H1 (cell line): ENCODE data around the gene ARL5C. TPM values are rescaled to one million over a fixed set of nuclear protein-coding genes. Genes with fewer than 3 reads are reported as not detected.

Experiments used
- CTCF ChIA-PET: fragments of 300-600 bp; sonication (Branson Sonifier 250); formaldehyde crosslinking; loops from one replicate; lab custom pipeline; 2021; ENCODE audit not compliant: partially characterized antibody; lab: Charles Lee
- POLR2A ChIA-PET: fragments of 300-600 bp; sonication (Branson Sonifier 250); formaldehyde crosslinking; loops from one replicate; lab custom pipeline; 2021; ENCODE audit warnings: inconsistent platforms; ENCODE audit not compliant: partially characterized antibody; lab: Charles Lee
- DNase-seq, 2 experiments: peaks; one replicate each; pipeline versions ENCODE4 v3.0.0 to v3.0.0-alpha.2; 2010 to 2022; ENCODE audit warnings: low spot score in 2 of 2, low read depth in 1 of 2, mixed read lengths in 1 of 2
- FAIRE-seq: peaks from 2 replicates; lab custom pipeline; 2011; peaks lifted over from hg19 to GRCh38; lab: Jason Lieb, UNC
- H2AFZ ChIP-seq: 2 replicates; pipeline ENCODE4 v1.8.1; 2012; ENCODE audit warnings: low read length, inconsistent platforms
- H2AK5ac ChIP-seq: 2 replicates; pipeline ENCODE4 v1.6.1; 2013; ENCODE audit warnings: low read depth, low read length
- H2BK120ac ChIP-seq: replicated peaks from 2 replicates; pipeline ENCODE3; 2013; ENCODE audit warnings: low read depth, low read length, inconsistent platforms
- H2BK12ac ChIP-seq: 2 replicates; pipeline ENCODE4 v1.6.1; 2013; ENCODE audit warnings: low read depth, low read length
- H2BK15ac ChIP-seq: 2 replicates; pipeline ENCODE4 v1.6.1; 2013; ENCODE audit warnings: low read length
- H2BK20ac ChIP-seq: 2 replicates; pipeline ENCODE4 v1.6.1; 2013; ENCODE audit warnings: low read length
- H2BK5ac ChIP-seq: 2 replicates; pipeline ENCODE4 v1.6.1; 2013; ENCODE audit warnings: low read depth, low read length
- H3K14ac ChIP-seq: 2 replicates; pipeline ENCODE4 v1.6.1; 2013; ENCODE audit warnings: inconsistent platforms; ENCODE audit not compliant: insufficient read length
- H3K18ac ChIP-seq: 2 replicates; pipeline ENCODE4 v1.6.1; 2013; ENCODE audit warnings: low read length; ENCODE audit errors: extremely low read depth
- H3K23ac ChIP-seq: 2 replicates; pipeline ENCODE4 v1.6.1; 2013; ENCODE audit warnings: inconsistent platforms; ENCODE audit not compliant: insufficient read length
- H3K23me2 ChIP-seq: 2 replicates; pipeline ENCODE4 v1.6.1; 2013; ENCODE audit warnings: low read depth, low read length
- H3K27ac ChIP-seq: 2 replicates; pipeline ENCODE4 v1.6.1; 2011; ENCODE audit warnings: low read depth, low read length, inconsistent platforms
- H3K27me3 ChIP-seq, 4 experiments: replicated peaks in 1 of 4; 1 replicate in 1 of 4; 2 replicates in 3 of 4; pipeline versions ENCODE4 v1.6.1 to v1.8.1; 2011 to 2013; ENCODE audit warnings: low read length in 3 of 4, mild to moderate bottlenecking in 3 of 4, inconsistent platforms in 2 of 4, mixed read lengths in 2 of 4, moderate library complexity in 1 of 4; ENCODE audit not compliant: control insufficient read depth in 3 of 4, insufficient read depth in 3 of 4; ENCODE audit errors: extremely low read depth in 1 of 4
- H3K36me3 ChIP-seq, 4 experiments: 2 replicates each; pipeline versions ENCODE4 v1.6.1 to v1.8.1; 2011 to 2013; ENCODE audit warnings: mild to moderate bottlenecking in 4 of 4, low read length in 3 of 4, moderate library complexity in 2 of 4, control low read depth in 1 of 4, inconsistent platforms in 1 of 4; ENCODE audit not compliant: insufficient read depth in 4 of 4, control insufficient read depth in 2 of 4
- H3K4ac ChIP-seq: replicated peaks from 2 replicates; pipeline ENCODE3; 2013; ENCODE audit warnings: low read length, low read depth, mixed read lengths, inconsistent platforms; ENCODE audit not compliant: insufficient read length
- H3K4me1 ChIP-seq, 4 experiments: replicated peaks in 1 of 4; 1 replicate in 1 of 4; 2 replicates in 3 of 4; pipeline versions ENCODE4 v1.6.1 to v1.8.1; 2011 to 2013; ENCODE audit warnings: low read length in 3 of 4, inconsistent platforms in 2 of 4, mixed read lengths in 1 of 4; ENCODE audit not compliant: insufficient read depth in 4 of 4, control insufficient read depth in 3 of 4
- H3K4me2 ChIP-seq, 2 experiments: 2 replicates each; pipeline versions ENCODE4 v1.6.1 to v1.8.1; 2011 to 2013; ENCODE audit warnings: low read depth in 2 of 2, low read length in 2 of 2, control low read depth in 1 of 2, inconsistent platforms in 1 of 2, mild to moderate bottlenecking in 1 of 2; ENCODE audit not compliant: insufficient read depth in 1 of 2
- H3K4me3 ChIP-seq, 4 experiments: fragments of 200-600, 300-600 bp in 1 of 4; sonication (generic), shearing (Covaris generic), sonication (Bioruptor Twin) in 1 of 4; 2 replicates each; pipeline versions ENCODE4 v1.5.1 to v1.8.1; 2011 to 2016; ENCODE audit warnings: low read length in 4 of 4, low read depth in 3 of 4, control low read depth in 2 of 4, inconsistent platforms in 2 of 4, mild to moderate bottlenecking in 2 of 4, mixed read lengths in 1 of 4, moderate library complexity in 1 of 4; ENCODE audit not compliant: insufficient read depth in 2 of 4; ENCODE audit errors: extremely low read depth in 1 of 4
- H3K56ac ChIP-seq: replicated peaks from 2 replicates; pipeline ENCODE3; 2013; ENCODE audit warnings: low read depth, mild to moderate bottlenecking, mixed read lengths, low read length, inconsistent platforms; ENCODE audit not compliant: insufficient read length
- H3K79me1 ChIP-seq: 2 replicates; pipeline ENCODE4 v1.6.1; 2013; ENCODE audit warnings: low read depth, low read length, control low read depth
- H3K79me2 ChIP-seq, 2 experiments: 2 replicates each; pipeline versions ENCODE4 v1.6.1 to v1.8.1; 2012 to 2013; ENCODE audit warnings: low read length in 2 of 2, mild to moderate bottlenecking in 2 of 2, inconsistent platforms in 1 of 2; ENCODE audit not compliant: insufficient read depth in 2 of 2, control insufficient read depth in 1 of 2
- H3K9ac ChIP-seq, 4 experiments: replicated peaks in 1 of 4; 1 replicate in 1 of 4; 2 replicates in 3 of 4; pipeline versions ENCODE4 v1.6.1 to v1.8.1; 2011 to 2013; ENCODE audit warnings: low read depth in 3 of 4, low read length in 3 of 4, control low read depth in 2 of 4, mild to moderate bottlenecking in 2 of 4, moderate library complexity in 2 of 4, inconsistent platforms in 1 of 4; ENCODE audit errors: extremely low read depth in 1 of 4
- H3K9me3 ChIP-seq, 2 experiments: 2 replicates each; pipeline versions ENCODE4 v1.6.1 to v1.8.1; 2012 to 2013; ENCODE audit warnings: mild to moderate bottlenecking in 2 of 2, moderate library complexity in 2 of 2, control low read depth in 1 of 2, inconsistent platforms in 1 of 2, low read depth in 1 of 2, low read length in 1 of 2, mixed read lengths in 1 of 2; ENCODE audit not compliant: insufficient read depth in 2 of 2
- H4K20me1 ChIP-seq, 2 experiments: replicated peaks in 1 of 2; 2 replicates each; pipeline versions ENCODE3 to v1.8.1; 2011 to 2013; ENCODE audit warnings: inconsistent platforms in 2 of 2, low read length in 2 of 2, mild to moderate bottlenecking in 1 of 2; ENCODE audit not compliant: insufficient read depth in 2 of 2, control insufficient read depth in 1 of 2
- H4K5ac ChIP-seq: 2 replicates; pipeline ENCODE4 v1.6.1; 2013; ENCODE audit warnings: low read length, low read depth, mixed read lengths, inconsistent platforms; ENCODE audit not compliant: insufficient read length
- H4K8ac ChIP-seq: 2 replicates; pipeline ENCODE4 v1.8.0; 2013; ENCODE audit warnings: mild to moderate bottlenecking, moderate library complexity, low read length, inconsistent platforms; ENCODE audit not compliant: insufficient read depth; ENCODE audit errors: extremely low read depth
- H4K91ac ChIP-seq: replicated peaks from 2 replicates; pipeline ENCODE3; 2013; ENCODE audit warnings: low read length, mixed read lengths, inconsistent platforms; ENCODE audit not compliant: insufficient read length
- ASH2L ChIP-seq: fragments of 200-600, 300-600 bp; sonication (generic); IDR thresholded peaks from one replicate; pipeline ENCODE4 v1.7.1; 2017; ENCODE audit warnings: low read length
- ATF2 ChIP-seq: IDR thresholded peaks from 2 replicates; pipeline ENCODE4 v1.6.1; 2012; ENCODE audit warnings: low read length, inconsistent platforms
- BRCA1 ChIP-seq: IDR thresholded peaks from 2 replicates; pipeline ENCODE4 v1.6.1; 2012; ENCODE audit warnings: low read depth, low read length, improper control_type of control experiment
- GTF2F1 ChIP-seq: IDR thresholded peaks from 2 replicates; pipeline ENCODE4 v1.6.1; 2012; ENCODE audit warnings: low read depth, low read length, improper control_type of control experiment, borderline replicate concordance
- HDAC2 ChIP-seq, 2 experiments: fragments of 300-600 bp in 1 of 2; sonication (generic) in 1 of 2; IDR thresholded peaks; 2 replicates each; pipeline ENCODE4 v1.6.1; 2011 to 2012; ENCODE audit warnings: low read depth in 2 of 2, low read length in 2 of 2, mild to moderate bottlenecking in 2 of 2, moderate library complexity in 2 of 2, borderline replicate concordance in 1 of 2, inconsistent platforms in 1 of 2
- JUND ChIP-seq: IDR thresholded peaks from 2 replicates; pipeline ENCODE4 v1.6.1; 2011; ENCODE audit warnings: mild to moderate bottlenecking, improper control_type of control experiment, low read length
- POLR2A ChIP-seq, 2 experiments: IDR thresholded peaks; 1 replicate in 1 of 2; 2 replicates in 1 of 2; pipeline ENCODE4 v1.6.1; 2011; ENCODE audit warnings: low read depth in 2 of 2, low read length in 2 of 2, mild to moderate bottlenecking in 2 of 2; ENCODE audit errors: control extremely low read depth in 1 of 2
- RBBP5 ChIP-seq: IDR thresholded peaks from 2 replicates; pipeline ENCODE4 v1.7.1; 2012; ENCODE audit warnings: low read depth, mild to moderate bottlenecking, inconsistent platforms, low read length, moderate library complexity, borderline replicate concordance
- SP1 ChIP-seq: IDR thresholded peaks from 2 replicates; pipeline ENCODE4 v1.6.1; 2011; ENCODE audit warnings: low read depth, low read length
- SRF ChIP-seq: IDR thresholded peaks from 2 replicates; pipeline ENCODE4 v1.6.1; 2011; ENCODE audit warnings: mild to moderate bottlenecking, low read depth, low read length, moderate library complexity
- SUZ12 ChIP-seq: fragments of 200-600 bp; sonication (generic); IDR thresholded peaks from 2 replicates; pipeline ENCODE4 v1.6.1; 2012; ENCODE audit warnings: mild to moderate bottlenecking, inconsistent platforms, low read length, moderate library complexity, mixed read lengths
- TAF1 ChIP-seq: IDR thresholded peaks from 2 replicates; pipeline ENCODE4 v1.6.1; 2011; ENCODE audit warnings: mild to moderate bottlenecking, low read depth, low read length
- WGBS, 2 experiments: shearing (Covaris generic) in 1 of 2; methylation state at CpG; one replicate each; pipeline versions ENCODE4 v1.1.6 to v1.1.7; 2013 to 2015; ENCODE audit warnings: low lambda C conversion rate in 2 of 2, mixed read lengths in 2 of 2, inconsistent platforms in 1 of 2, low coverage in 1 of 2, missing lambda C conversion rate in 1 of 2; ENCODE audit not compliant: insufficient replicate concordance in 2 of 2, insufficient coverage in 1 of 2, insufficient read length in 1 of 2; ENCODE audit errors: extremely low coverage in 1 of 2, missing lambda C conversion rate in 1 of 2; 5-methylcytosine and 5-hydroxymethylcytosine counted together
- polyA plus RNA-seq, 7 experiments: library from polyadenylated mRNA; depleted of rRNA in 3 of 7; stranded (reverse) in 5 of 7; unstranded in 2 of 7; fragments of >200 nt in 5 of 7; fragments of 200-250 nt in 2 of 7; gene quantifications; 1 replicate in 5 of 7; 2 replicates in 1 of 7; 4 replicates in 1 of 7; pipeline versions ENCODE4 v1.2.1 to v1.2.3, GENCODE V29; 2011 to 2013; ENCODE audit warnings: missing spikeins in 2 of 7, mixed read lengths in 2 of 7
- total RNA-seq: library from RNA; stranded (reverse); fragmentation: NEBNext Ultra II Directional; extraction: Animal tissue kit (Norgen Biotek cat#: 25700); gene quantifications from 2 replicates; pipeline ENCODE4 v1.2.1, GENCODE V29; 2021

The ARL5C gene
- total and polyA plus RNA-seq, 2 of the 8 experiments (the other 6 are each of a cell fraction or from before 2014, with no cell fraction given): not detected

DNA sequence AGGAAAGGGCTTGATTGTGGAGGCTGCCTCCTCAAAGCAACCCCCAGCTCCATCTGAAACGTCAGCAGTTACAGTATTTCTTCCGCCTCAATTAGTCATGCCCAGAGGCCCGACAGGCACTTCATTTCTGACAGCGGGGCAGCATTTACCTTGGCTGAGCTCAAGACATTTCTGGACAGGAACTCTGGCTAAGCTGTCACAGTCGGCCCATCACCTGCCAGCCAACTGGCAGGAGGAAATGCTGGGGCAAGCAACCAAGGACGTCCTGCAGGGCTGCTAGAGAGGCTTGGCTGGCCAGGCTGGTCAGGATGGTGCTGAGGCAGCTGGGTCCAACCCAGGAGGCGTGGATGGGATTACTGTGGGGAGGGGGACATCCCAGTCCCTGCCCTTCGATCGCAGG, 42.3 kb downstream of the ARL5C start:
- FAIRE-seq: no peak
- DNase-seq: no peak
- Histone ChIP-seq H4K5ac (no peak overlapping the region), H3K27ac (no peak overlapping the region), H3K36me3 (no peaks in the 10 kb centered on the region), H4K20me1 (no peaks in the 10 kb centered on the region), H3K27me3 (no peaks in the 10 kb centered on the region), H3K14ac (no peak overlapping the region), H2BK15ac (no peak overlapping the region), H3K9ac (no peak overlapping the region), H2BK12ac (no peak overlapping the region), H3K4me1 (no peaks in the 10 kb centered on the region), H3K4ac (no peak overlapping the region), H3K9me3 (no peaks in the 10 kb centered on the region), H3K4me3 (no peak overlapping the region), H3K79me1 (no peaks in the 10 kb centered on the region), H2AFZ (no peak overlapping the region), H4K91ac (peak overlapping the region; percentile 56), H2BK120ac (no peak overlapping the region), H4K8ac (peak overlapping the region; percentile 62; the same call in 1 of the 2 replicates), H3K23ac (no peak overlapping the region), H3K4me2 (no peak overlapping the region), H2BK5ac (no peak overlapping the region), H3K79me2 (no peaks in the 10 kb centered on the region), H2AK5ac (no peak overlapping the region), H3K18ac (no peak overlapping the region), H2BK20ac (no peak overlapping the region), H3K56ac (no peak overlapping the region), H3K23me2 (no peaks in the 10 kb centered on the region)
- ChIA-PET POLR2A (interaction anchor here (1.2 to 4.6 kb wide), 2 partner anchors 9 to 16 kb away, joined by 4 to 15 read pairs; no protein-coding TSS in a partner anchor), CTCF (interaction anchor here (0.9 to 3.6 kb wide), 13 partner anchors 9 to 140 kb away, joined by 3 to 18 read pairs (median 4); partner anchors contain the start of gene ARL5C)
- WGBS, 2 experiments: 83% methylated on average over 9 of the region's 9 CpGs; no CpG with 5 or more reads in 1 of the 2 experiments
- no peak for TF ChIP-seq TAF1
- TF ChIP-seq SRF: no peak
- TF ChIP-seq ATF2: no peak
- TF ChIP-seq RBBP5: no peak
- no peak for TF ChIP-seq BRCA1
- no peak for TF ChIP-seq HDAC2 (IDR thresholded peaks at IDR 0.05; ENCODE audit: borderline replicate concordance in 1 of 2, low read depth in 2 of 2, low read length in 2 of 2)
- no peak for TF ChIP-seq SUZ12
- no peak for TF ChIP-seq SP1
- no peak for TF ChIP-seq GTF2F1
- TF ChIP-seq POLR2A (IDR thresholded peaks at IDR 0.05; ENCODE audit: control extremely low read depth in 1 of 2, low read depth in 2 of 2, low read length in 2 of 2): no peak
- TF ChIP-seq ASH2L: no peak
- TF ChIP-seq JUND: no peak
